ENCODE results near the gene PAXX.

Gene PAXX

GRCh38 chr9:136968333-136969127, 23.7 kb upstream of the PAXX start:
- no peak for DNase-seq

GRCh38 chr9:136969150-136969549, 23.1 kb upstream of the PAXX start:
- DNase-seq = no peak

- DNase-seq = no peak
These were observed 22.4 kb upstream of the PAXX start for GRCh38 chr9:136969774-136970173.

- DNase-seq = no peak
These were observed 21.9 kb upstream of the PAXX start for GRCh38 chr9:136970361-136970760.

GRCh38 chr9:136971746-136972145, 20.5 kb upstream of the PAXX start:
- DNase-seq = no peak

GRCh38 chr9:136972335-136972734, 19.9 kb upstream of the PAXX start:
- DNase-seq = no peak

GRCh38 chr9:136972743-136973142, 19.5 kb upstream of the PAXX start:
- DNase-seq = no peak

GRCh38 chr9:136973618-136974617, 18.3 kb upstream of the PAXX start:
- no peak for DNase-seq

- no peak for DNase-seq
These were observed 17.2 kb upstream of the PAXX start for GRCh38 chr9:136974817-136975535.

GRCh38 chr9:136975644-136976043, 16.6 kb upstream of the PAXX start:
- no peak for DNase-seq

- DNase-seq = no peak
These were observed 15.0 kb upstream of the PAXX start, which contains the start of gene PTGDS for GRCh38 chr9:136977223-136977622. PTGDS (plus strand) TSS chr9:136977504; CDS start chr9:136977579, 75 bp downstream.

GRCh38 chr9:136977649-136978072, 14.6 kb upstream of the PAXX start:
- no peak for DNase-seq

- no peak for DNase-seq
These were observed 14.0 kb upstream of the PAXX start for GRCh38 chr9:136978073-136978864.

GRCh38 chr9:136978865-136979544, 13.2 kb upstream of the PAXX start:
- no peak for DNase-seq

GRCh38 chr9:136979769-136980587, 12.2 kb upstream of the PAXX start:
- no peak for DNase-seq

GRCh38 chr9:136980669-136981478, 11.3 kb upstream of the PAXX start:
- no peak for DNase-seq

GRCh38 chr9:136981588-136982231, 10.5 kb upstream of the PAXX start:
- DNase-seq = no peak

- no peak for DNase-seq
These were observed 9.8 kb upstream of the PAXX start, which contains the start of gene LCNL1 for GRCh38 chr9:136982232-136983051. LCNL1 (plus strand) TSS chr9:136982993; CDS start chr9:136983587, 594 bp downstream.
